ENCODE measurements around the gene APBA2.
A peak's percentile ranks its signal among the peaks of the same experiment; 100 is the strongest.

DNA sequence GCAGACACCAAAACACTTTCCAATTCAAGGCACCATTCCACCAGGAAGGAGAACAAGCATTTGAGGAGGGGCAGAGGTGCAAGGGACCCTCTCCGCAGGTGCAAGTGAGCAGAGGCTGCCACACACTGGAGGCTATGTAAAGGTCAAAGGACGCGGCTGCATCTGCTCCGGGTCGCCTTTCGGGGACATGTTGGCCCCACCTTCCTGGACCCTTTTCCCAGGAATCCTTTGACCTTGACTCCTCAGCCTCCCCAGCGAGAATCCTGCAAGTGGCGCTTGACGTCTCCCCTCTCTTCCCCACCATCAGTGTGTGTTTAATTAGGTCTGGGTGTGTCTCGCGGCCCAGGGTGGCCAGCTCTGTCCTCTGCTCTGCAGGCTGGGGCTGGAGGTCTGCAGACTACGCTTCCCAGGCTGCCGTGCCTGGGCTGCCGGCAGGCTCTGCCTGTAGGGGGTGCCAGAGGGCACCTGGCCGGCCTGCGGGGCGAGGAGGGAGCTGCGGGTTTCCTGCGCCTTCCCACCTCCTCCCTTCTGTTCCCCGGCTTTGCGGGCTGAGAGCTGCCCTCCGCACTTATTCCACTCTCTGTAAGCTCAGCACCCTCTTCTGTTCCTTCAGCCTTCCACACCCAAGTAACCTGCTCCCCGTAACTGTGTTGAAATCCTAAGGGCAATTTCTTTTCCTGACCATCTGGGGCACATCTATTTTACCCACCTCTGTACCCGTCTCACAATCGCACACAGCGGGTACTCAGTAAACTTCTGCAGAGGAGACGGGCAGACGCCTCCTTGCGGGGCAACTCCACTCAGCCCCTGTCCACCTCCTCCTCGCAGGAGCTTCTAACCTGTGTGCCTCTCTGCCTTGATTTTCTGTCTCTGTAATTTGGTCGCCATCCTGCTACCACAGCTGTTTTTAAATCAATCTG is 254.0 kb downstream of the APBA2 start:
- TF ChIP-seq EZH2 (IDR thresholded peaks at IDR 0.05; ENCODE audit: low read length) = no peak
- TF ChIP-seq, protein P1, sequence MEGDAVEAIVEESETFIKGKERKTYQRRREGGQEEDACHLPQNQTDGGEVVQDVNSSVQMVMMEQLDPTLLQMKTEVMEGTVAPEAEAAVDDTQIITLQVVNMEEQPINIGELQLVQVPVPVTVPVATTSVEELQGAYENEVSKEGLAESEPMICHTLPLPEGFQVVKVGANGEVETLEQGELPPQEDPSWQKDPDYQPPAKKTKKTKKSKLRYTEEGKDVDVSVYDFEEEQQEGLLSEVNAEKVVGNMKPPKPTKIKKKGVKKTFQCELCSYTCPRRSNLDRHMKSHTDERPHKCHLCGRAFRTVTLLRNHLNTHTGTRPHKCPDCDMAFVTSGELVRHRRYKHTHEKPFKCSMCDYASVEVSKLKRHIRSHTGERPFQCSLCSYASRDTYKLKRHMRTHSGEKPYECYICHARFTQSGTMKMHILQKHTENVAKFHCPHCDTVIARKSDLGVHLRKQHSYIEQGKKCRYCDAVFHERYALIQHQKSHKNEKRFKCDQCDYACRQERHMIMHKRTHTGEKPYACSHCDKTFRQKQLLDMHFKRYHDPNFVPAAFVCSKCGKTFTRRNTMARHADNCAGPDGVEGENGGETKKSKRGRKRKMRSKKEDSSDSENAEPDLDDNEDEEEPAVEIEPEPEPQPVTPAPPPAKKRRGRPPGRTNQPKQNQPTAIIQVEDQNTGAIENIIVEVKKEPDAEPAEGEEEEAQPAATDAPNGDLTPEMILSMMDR (optimal IDR thresholded peaks at IDR 0.05 in 1 of 3, IDR thresholded peaks at IDR 0.05 in 1 of 3, conservative IDR thresholded peaks at IDR 0.05 in 1 of 3; ENCODE audit: extremely low read depth in 1 of 3, insufficient read depth in 2 of 3, low read length in 3 of 3) = peak in 2 of 3 experiments; percentile 65 to 88
